ENCODE measurements around the gene C10orf90. TPM values are rescaled to one million over a fixed set of nuclear protein-coding genes. Genes with fewer than 3 reads are reported as not detected.

C10orf90 gene
- total and polyA plus RNA-seq, 2 of the 8 experiments (the other 6 are each of a cell fraction or from before 2014, with no cell fraction given): 0.21 TPM; not detected in 1

GRCh38 chr10:126469692-126470091 is 200.8 kb downstream of the C10orf90 start:
- Histone ChIP-seq H3K9me3 (ENCODE audit: insufficient read depth in 2 of 2, low read depth in 1 of 2, low read length in 1 of 2) (no peaks in the 10 kb centered on the region), H2BK5ac (ENCODE audit: low read depth, low read length) (no peak overlapping the region), H2BK12ac (ENCODE audit: low read depth, low read length) (no peak overlapping the region), H2BK15ac (ENCODE audit: low read length) (no peak overlapping the region), H4K91ac (replicated peaks; ENCODE audit: insufficient read length, low read length) (no peak overlapping the region), H3K23me2 (ENCODE audit: low read depth, low read length) (no peaks in the 10 kb centered on the region), H3K79me1 (ENCODE audit: low read depth, low read length) (no peaks in the 10 kb centered on the region), H4K20me1 (replicated peaks in 1 of 2; ENCODE audit: control insufficient read depth in 1 of 2, insufficient read depth in 2 of 2, low read length in 2 of 2) (no peaks in the 10 kb centered on the region), H3K4me1 (replicated peaks in 1 of 4; ENCODE audit: control insufficient read depth in 3 of 4, insufficient read depth in 4 of 4, low read length in 3 of 4) (0 out of 7 replicates have a peak, but pooled peaks cover 0 to 4% (median 0%) of the 10 kb centered on the region in 4 experiments), H3K4ac (replicated peaks; ENCODE audit: insufficient read length, low read depth, low read length) (no peak overlapping the region), H2BK20ac (ENCODE audit: low read length) (no peak overlapping the region), H3K14ac (ENCODE audit: insufficient read length) (no peak overlapping the region), H3K23ac (ENCODE audit: insufficient read length) (no peak overlapping the region), H2AK5ac (ENCODE audit: low read depth, low read length) (no peak overlapping the region), H3K4me3 (ENCODE audit: extremely low read depth in 1 of 4, insufficient read depth in 2 of 4, low read depth in 3 of 4, low read length in 4 of 4) (no peak overlapping the region), H4K5ac (ENCODE audit: insufficient read length, low read depth, low read length) (no peak overlapping the region), H3K27me3 (replicated peaks in 1 of 4; ENCODE audit: control insufficient read depth in 3 of 4, extremely low read depth in 1 of 4, insufficient read depth in 3 of 4, low read length in 3 of 4) (no peaks in the 10 kb centered on the region), H4K8ac (ENCODE audit: extremely low read depth, insufficient read depth, low read length) (no peak overlapping the region), H2BK120ac (replicated peaks; ENCODE audit: low read depth, low read length) (no peak overlapping the region), H3K56ac (replicated peaks; ENCODE audit: insufficient read length, low read depth, low read length) (no peak overlapping the region), H2AFZ (ENCODE audit: low read length) (no peak overlapping the region), H3K9ac (replicated peaks in 1 of 4; ENCODE audit: extremely low read depth in 1 of 4, low read depth in 3 of 4, low read length in 3 of 4) (no peak overlapping the region), H3K27ac (ENCODE audit: low read depth, low read length) (no peak overlapping the region), H3K36me3 (ENCODE audit: control insufficient read depth in 2 of 4, insufficient read depth in 4 of 4, low read length in 3 of 4) (no peaks in the 10 kb centered on the region), H3K4me2 (ENCODE audit: insufficient read depth in 1 of 2, low read depth in 2 of 2, low read length in 2 of 2) (no peak overlapping the region), H3K79me2 (ENCODE audit: control insufficient read depth in 1 of 2, insufficient read depth in 2 of 2, low read length in 2 of 2) (no peaks in the 10 kb centered on the region), H3K18ac (ENCODE audit: extremely low read depth, low read length) (no peak overlapping the region)
- 95% methylated on average over 5 of the region's 5 CpGs; no CpG with 5 or more reads in 1 of the 2 experiments for WGBS, 2 experiments (ENCODE audit: extremely low coverage in 1 of 2, insufficient coverage in 1 of 2, insufficient read length in 1 of 2, insufficient replicate concordance in 2 of 2, low coverage in 1 of 2, low lambda C conversion rate in 2 of 2, missing lambda C conversion rate in 1 of 2)
- POLR2A ChIA-PET (ENCODE audit: partially characterized antibody): no interaction called here
- CTCF ChIA-PET (ENCODE audit: partially characterized antibody): interaction anchor here (1.0 to 1.5 kb wide), 2 partner anchors 9 to 129 kb away, joined by 3 to 4 read pairs; no protein-coding TSS in a partner anchor
- FAIRE-seq (no peak), DNase-seq (ENCODE audit: low read depth in 1 of 2, low spot score in 2 of 2) (peak in 1 of 2 experiments; percentile 26)
- TF ChIP-seq SP2 (IDR thresholded peaks at IDR 0.05; ENCODE audit: low read length) (no peak), GABPA (IDR thresholded peaks at IDR 0.05; ENCODE audit: borderline replicate concordance, insufficient read depth, low read length) (no peak), BACH1 (IDR thresholded peaks at IDR 0.05; ENCODE audit: low read length) (no peak), SAP30 (IDR thresholded peaks at IDR 0.05; ENCODE audit: insufficient read depth, insufficient replicate concordance, low read length) (no peak), SIX5 (IDR thresholded peaks at IDR 0.05; ENCODE audit: low read depth, low read length) (no peak), RXRA (IDR thresholded peaks at IDR 0.05; ENCODE audit: insufficient read depth, low read depth, low read length) (no peak), EP300 (IDR thresholded peaks at IDR 0.05; ENCODE audit: borderline replicate concordance in 1 of 2, low read depth in 2 of 2, low read length in 2 of 2) (no peak), POU5F1 (IDR thresholded peaks at IDR 0.05; ENCODE audit: low read depth, low read length) (no peak), RFX5 (IDR thresholded peaks at IDR 0.05; ENCODE audit: borderline replicate concordance, low read depth, low read length) (no peak), CHD1 (IDR thresholded peaks at IDR 0.05; ENCODE audit: low read depth, low read length) (no peak), CBX5 (IDR thresholded peaks at IDR 0.05; ENCODE audit: low read depth, low read length) (no peak), SIRT6 (IDR thresholded peaks at IDR 0.05; ENCODE audit: low read length) (no peak), ASH2L (IDR thresholded peaks at IDR 0.05; ENCODE audit: low read length) (no peak), HDAC2 (IDR thresholded peaks at IDR 0.05; ENCODE audit: borderline replicate concordance in 1 of 2, low read depth in 2 of 2, low read length in 2 of 2) (no peak)

All from H1 (cell line).